LNCaP clone FGC (cell line): ENCODE data around the gene KRT14.
"Not testable (repeated sequence)": the region's sequence is repeated elsewhere in the genome, so short reads cannot be mapped to it uniquely, and the experiment has no call there.

ENCODE experiments used
- DNase-seq: peaks from one replicate; pipeline ENCODE4 v3.0.0-alpha.2; 2011; ENCODE audit warnings: low read depth
- H3K4me3 ChIP-seq: 2 replicates; pipeline ENCODE4 v1.5.1; 2011; ENCODE audit warnings: mild to moderate bottlenecking, low read depth, low read length, control low read depth
- CTCF ChIP-seq: IDR thresholded peaks from 2 replicates; pipeline ENCODE4 v1.5.1; 2012; ENCODE audit warnings: mild to moderate bottlenecking; ENCODE audit not compliant: control insufficient read depth, insufficient read depth; ENCODE audit errors: extremely low read depth

Gene KRT14

GRCh38 chr17:41631025-41631897 is 44.6 kb upstream of the KRT14 start:
- no peak overlapping the region for H3K4me3 ChIP-seq
- no peak for TF ChIP-seq CTCF
- no peak for DNase-seq

GRCh38 chr17:41629826-41630670 is 43.4 kb upstream of the KRT14 start:
- H3K4me3 ChIP-seq = no peak overlapping the region
- DNase-seq = no peak
- no peak for TF ChIP-seq CTCF

DNA sequence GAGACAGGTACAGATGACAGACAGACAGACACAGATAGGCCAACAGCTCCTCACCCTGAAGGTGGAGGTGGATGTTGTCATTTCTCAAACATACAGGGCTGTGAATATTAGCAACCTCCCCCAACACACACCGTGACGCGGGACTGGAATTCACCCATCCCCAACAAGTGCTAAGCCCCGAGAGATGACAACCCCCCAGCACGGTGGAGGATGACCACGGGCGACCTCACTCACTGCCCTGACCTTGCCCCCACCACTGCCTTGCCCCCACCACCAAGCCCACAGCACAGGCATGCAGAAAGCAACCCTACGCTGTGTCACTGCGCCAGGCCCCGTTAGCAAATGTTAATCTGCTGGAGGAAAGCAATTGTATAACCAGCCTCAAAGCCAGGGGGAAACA is 42.6 kb upstream of the KRT14 start:
- no peak overlapping the region for H3K4me3 ChIP-seq
- no peak for DNase-seq
- TF ChIP-seq CTCF = no peak

DNA sequence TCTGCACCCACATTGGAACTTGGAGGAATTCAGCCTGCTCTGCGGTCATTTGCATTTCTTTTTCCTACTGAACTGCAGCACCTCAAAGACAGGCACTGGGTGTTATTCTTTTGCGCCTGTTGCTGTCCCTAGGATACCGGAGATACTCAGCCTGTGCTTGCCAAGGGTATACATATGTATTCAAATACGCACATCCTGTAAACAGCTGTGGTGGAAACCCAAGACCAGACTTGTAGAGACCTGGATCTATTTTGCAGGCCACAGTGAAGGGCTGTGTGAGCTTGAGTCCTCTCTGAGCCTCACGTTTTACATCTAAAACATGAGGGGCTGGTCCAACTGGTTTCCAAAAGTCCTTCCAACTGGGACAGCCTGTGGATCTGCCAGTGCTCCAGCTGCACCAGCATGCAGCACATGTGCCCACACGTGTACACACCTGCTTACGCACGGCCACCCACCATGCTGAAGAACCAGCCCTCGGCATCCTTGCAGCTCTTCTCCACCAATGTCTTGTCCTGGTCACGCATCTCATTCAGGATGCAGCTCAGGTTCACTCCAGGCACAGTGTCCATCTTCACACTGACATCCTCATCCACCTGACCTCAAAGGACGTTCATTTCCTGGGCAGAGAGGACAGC is 42.0 kb upstream of the KRT14 start:
- DNase-seq, H3K4me3 ChIP-seq: not testable (repeated sequence)

DNA sequence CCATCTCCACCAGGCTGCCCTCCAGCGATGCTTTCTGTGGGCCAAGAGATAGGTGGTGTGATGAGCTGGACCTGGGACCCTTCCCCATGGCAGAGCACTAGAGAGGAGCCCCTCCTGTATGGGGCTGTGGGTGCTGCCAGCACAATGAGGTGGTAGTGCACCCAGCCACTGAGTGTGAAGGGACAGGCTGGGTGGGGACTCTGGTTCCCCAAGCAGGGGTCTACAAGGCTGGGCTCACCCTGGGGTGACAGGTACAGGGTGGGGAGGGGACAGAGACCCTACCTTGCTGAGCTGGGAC is 41.3 kb upstream of the KRT14 start:
- not testable (repeated sequence) for H3K4me3 ChIP-seq, DNase-seq

DNA sequence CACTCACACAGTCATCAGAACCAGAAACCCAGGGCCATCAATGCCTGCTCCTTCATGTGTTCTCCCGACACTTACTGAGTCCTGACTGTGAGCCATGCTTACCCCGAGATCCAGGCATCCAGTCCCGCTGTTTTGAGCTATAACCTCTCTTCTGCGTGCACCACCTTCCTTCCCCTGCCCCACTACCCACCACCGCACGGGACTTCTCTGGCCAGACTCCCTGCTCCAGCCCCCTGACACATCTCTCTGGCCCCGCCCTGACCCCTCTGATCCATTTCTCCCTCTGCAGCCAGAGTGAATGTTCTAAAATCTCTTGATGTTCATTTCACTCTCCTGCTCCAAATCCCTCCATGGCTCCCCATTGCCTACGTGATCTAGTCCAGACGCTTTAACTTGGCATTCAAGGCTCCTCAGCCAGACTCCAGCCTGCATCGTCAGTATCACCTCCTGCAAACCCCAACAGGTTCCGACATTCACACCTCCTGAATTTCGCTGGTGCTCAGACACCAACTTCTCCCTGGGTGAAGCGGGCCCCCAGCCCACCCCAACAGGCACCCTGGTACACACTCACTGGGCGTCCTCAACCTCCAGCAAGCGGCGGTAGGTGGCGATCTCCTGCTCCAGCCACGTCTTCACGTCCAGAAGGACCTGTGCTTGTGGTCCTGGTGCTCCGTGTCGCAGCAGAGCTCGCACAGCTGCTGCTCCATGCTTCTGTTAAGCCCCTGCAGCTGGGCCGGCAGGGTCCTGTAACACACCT is 40.8 kb upstream of the KRT14 start:
- no peak for TF ChIP-seq CTCF
- no peak for DNase-seq
- no peak overlapping the region for H3K4me3 ChIP-seq

DNA sequence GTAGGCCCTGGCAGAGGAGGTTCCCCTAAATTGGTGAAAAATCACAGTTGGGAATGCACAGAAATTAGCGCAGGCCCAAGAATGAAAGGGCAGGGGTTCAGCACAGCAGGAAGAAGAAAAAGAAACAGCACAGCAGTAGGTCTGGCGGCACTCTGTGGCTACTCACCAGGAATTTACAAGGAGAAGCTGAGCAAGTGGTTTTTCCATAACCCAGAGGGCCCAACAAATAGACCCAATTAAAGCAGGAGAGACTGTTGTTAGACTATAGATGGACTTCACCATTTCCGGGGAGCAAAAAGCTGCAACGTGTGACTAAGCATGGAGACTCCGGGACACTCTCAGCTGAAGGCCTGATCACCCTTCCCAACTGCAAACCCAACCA is 40.2 kb upstream of the KRT14 start:
- DNase-seq, H3K4me3 ChIP-seq: not testable (repeated sequence)

DNA sequence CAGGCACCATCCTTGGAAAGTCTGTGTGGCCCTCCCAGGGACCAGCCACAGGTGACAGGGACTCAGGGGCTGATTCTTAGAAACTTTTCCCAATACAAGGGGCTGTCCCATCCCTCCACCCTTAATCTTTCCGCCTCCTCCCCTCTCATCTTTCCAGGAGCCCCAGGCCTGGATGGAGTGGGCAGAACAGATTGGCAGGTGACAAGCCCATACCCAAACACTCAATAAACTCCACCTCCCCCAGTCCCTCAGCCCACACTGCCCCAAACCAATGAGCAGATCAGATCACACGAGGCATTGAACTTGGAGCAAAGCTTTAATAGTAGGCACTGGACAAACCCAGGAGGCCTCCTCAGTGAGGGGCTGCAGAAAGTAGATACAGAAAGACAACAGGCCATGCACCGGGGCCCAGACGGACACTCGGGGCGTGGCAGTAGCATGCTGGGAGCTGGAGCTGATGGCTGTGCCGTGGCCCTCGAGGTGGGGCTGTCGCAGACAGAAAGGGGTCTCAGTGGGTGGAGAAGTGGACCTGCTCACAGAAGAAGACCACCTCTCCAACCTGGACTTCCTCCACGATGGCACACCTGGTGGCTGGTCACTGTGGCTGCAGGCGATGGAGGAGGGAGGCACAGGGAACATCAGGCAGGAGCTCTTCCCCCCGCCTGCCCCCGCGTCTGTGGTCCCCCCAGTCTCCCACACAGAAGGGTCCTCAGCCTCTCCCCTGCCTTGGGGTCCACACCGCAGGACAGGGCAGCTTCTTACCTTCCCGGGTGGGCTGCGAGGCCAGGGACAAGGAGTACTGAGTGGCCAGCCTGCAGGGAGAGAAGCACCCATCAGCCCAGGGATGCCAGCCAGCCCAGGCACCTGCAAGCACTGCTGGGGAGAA is 39.6 kb upstream of the KRT14 start:
- DNase-seq, H3K4me3 ChIP-seq: not testable (repeated sequence)
